A172 (cell line): ENCODE data around the gene NDP. TPM values are rescaled to one million over a fixed set of nuclear protein-coding genes. Genes with fewer than 3 reads are reported as not detected.

Source experiments
- DNase-seq: peaks from one replicate; pipeline ENCODE4 v3.0.0-alpha.2; 2015; ENCODE audit warnings: low spot score
- total RNA-seq: library from RNA; depleted of rRNA; stranded (reverse); fragments of >200 nt; shearing (Covaris generic); gene quantifications from 2 replicates; pipeline ENCODE4 v1.2.3, GENCODE V29; 2014; rRNA removed

NDP gene, protein sequence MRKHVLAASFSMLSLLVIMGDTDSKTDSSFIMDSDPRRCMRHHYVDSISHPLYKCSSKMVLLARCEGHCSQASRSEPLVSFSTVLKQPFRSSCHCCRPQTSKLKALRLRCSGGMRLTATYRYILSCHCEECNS
- 0.22 TPM in 1 of 2 replicates, not detected in the other for total RNA-seq

GRCh38 chrX:43973249-43974099 is at the start of gene NDP:
NDP (minus strand) TSS chrX:43973390; CDS start chrX:43958645, 14,745 bp downstream.
- DNase-seq = no peak

GRCh38 chrX:44022964-44023363 is 49.8 kb upstream of the NDP start:
- no peak for DNase-seq

- DNase-seq = no peak
Observed at GRCh38 chrX:44020693-44021092, 47.5 kb upstream of the NDP start.

- DNase-seq = no peak
Observed at GRCh38 chrX:44019911-44020310, 46.7 kb upstream of the NDP start.

GRCh38 chrX:44017676-44018075 is 44.5 kb upstream of the NDP start:
- DNase-seq = peak; percentile 59

- no peak for DNase-seq
Observed at GRCh38 chrX:44016906-44017305, 43.7 kb upstream of the NDP start.

GRCh38 chrX:44012484-44013096 is 39.4 kb upstream of the NDP start:
- DNase-seq = peak; percentile 99

DNA sequence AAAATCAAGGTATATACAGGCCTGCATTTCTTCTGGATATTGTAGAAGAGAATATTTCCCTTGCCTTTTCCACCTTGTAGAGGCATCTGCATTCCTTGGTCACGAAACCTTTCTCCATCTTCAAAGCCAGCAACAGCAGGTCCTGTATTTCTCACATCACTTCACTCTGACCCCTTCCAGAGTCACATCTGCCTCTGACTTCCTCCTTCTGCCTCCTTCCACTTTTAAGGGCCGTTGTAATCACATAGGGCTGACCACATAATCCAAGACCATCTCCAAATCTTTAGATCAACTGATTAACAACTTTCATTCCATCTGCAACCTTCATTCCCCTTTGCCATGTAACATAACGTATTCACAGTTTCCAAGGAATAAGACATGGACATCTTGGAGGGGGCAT is 38.3 kb upstream of the NDP start:
- DNase-seq = no peak

DNA sequence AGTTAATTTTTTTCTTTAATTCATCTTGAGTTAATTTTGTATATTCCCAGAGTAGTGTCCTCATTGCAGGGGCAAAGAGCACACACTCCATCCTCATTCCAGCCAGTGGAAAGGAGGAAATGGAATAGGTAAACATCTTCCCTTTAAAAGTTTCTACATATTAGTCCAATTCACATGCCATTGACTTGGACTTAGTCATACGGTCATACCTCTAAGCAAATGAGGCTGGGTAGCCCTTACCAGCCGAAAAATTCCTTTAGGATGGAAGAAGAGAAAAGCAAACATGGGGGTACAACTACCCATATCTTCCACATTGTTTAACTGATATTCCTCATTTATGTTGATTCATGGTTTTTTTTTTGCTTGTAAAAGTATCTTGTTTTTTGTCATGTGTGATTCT is 37.4 kb upstream of the NDP start:
- no peak for DNase-seq

DNA sequence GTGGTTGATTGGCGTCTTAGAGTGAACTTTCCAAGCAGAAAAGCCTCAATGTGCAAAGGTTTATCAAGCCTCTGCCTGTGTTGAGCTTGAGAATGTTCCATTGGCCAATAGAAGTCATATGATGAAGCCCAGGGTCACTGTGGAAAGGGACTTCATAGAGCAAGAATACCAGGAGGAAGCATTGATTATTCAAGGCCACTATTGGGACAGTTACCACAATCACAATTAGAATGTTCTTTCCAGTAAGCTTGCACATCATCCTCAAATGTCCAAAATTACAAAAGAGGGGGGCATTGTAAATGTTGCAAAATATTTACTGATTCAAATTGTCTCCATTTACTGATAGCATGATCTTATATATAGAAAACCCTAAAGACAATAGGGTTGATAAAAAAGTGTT is 32.9 kb upstream of the NDP start:
- no peak for DNase-seq

GRCh38 chrX:44003975-44004374 is 30.8 kb upstream of the NDP start:
- DNase-seq = no peak

- no peak for DNase-seq
Observed at GRCh38 chrX:44002567-44002966, 29.4 kb upstream of the NDP start.

GRCh38 chrX:43998374-43998773 is 25.2 kb upstream of the NDP start:
- DNase-seq = no peak

- DNase-seq = no peak
Observed at GRCh38 chrX:43996491-43996890, 23.3 kb upstream of the NDP start.

- DNase-seq = no peak
Observed at GRCh38 chrX:43986083-43986482, 12.9 kb upstream of the NDP start.

GRCh38 chrX:43985511-43985910 is 12.3 kb upstream of the NDP start:
- DNase-seq = no peak

DNA sequence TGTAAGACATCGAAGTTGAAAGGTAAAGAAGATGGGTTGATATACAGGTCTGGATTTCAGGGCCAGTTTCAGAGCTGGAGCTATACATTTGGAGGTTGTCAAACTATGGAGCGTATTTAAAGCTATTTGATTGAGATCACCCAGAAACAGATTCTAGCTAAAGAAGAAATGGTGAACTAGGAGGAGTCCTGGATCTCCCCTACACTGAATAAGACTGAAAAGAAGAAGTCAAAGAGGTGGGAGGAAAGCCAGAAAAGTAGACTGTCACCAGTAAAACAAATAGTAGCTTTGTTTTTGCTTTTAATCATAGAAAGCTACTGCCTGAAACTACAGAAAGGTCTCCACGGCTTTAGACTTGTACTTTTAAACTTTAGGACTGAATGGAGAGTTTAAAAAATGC is 5.0 kb upstream of the NDP start:
- no peak for DNase-seq

GRCh38 chrX:43976205-43976604 is 3.0 kb upstream of the NDP start:
- DNase-seq = no peak

DNA sequence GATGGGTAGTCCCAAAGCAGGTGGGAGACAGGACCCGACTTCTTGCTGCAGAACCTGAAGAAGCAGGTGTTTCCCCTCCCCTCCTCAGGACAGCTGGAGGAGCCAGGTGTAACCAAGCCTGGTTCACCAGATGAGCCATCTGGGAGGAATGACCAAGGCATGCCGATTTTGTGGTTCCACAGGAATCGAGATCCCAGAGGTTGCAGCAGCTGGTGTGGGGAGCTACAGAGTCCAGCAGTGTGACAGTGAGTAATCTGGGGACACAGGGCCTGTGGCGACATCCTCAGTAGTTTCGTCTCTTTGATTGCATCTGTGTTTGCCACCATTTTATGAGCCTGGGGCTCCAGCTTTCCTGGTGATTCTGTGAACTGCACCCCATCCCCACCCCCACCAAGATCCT is 2.6 kb upstream of the NDP start:
- DNase-seq = no peak

- no peak for DNase-seq
Observed at GRCh38 chrX:43974741-43975465, 1.7 kb upstream of the NDP start.

- DNase-seq = no peak
Observed at GRCh38 chrX:43974100-43974475, 898 bp upstream of the NDP start.
